A549 treated with dexamethasone at 1 μM for 4 hours (cell line): ENCODE measurements around the gene ACTR10. TPM values are rescaled to one million over a fixed set of nuclear protein-coding genes. Genes with fewer than 3 reads are reported as not detected.

ENCODE experiments used
- total RNA-seq: library from RNA; stranded (reverse); fragments of 200-300 nt; extraction: Qiagen RNA extraction; gene quantifications from 5 replicates; pipeline ENCODE4 v1.2.3, GENCODE V29; 2022

Gene ACTR10
- 41.5 to 51.7 TPM (median 42.7 TPM) in 5 replicates for total RNA-seq

GRCh38 chr14:58199726-58200479 lies at the start of gene ACTR10:
Gene ACTR10, plus strand, starts transcription at chr14:58200149. Its CDS starts 69 bp downstream, at chr14:58200218.

GRCh38 chr14:58152014-58152857 lies 47.7 kb upstream of the ACTR10 start, which contains the start of gene ARMH4:
Gene ARMH4, minus strand, starts transcription at chr14:58152213. Its CDS starts 12,855 bp downstream, at chr14:58139358.

GRCh38 chr14:58244556-58245387 lies 44.8 kb downstream of the ACTR10 start, which contains the start of gene PSMA3:
Gene PSMA3, plus strand, starts transcription at chr14:58244843. Its CDS starts 78 bp downstream, at chr14:58244921.

Other genes starting within 250 kb of the ACTR10 start
- 0.25 to 0.71 TPM (median 0.52 TPM) in 5 replicates for gene ARMH4, start 47.9 kb upstream of the ACTR10 start, total RNA-seq
- gene PSMA3, start 44.7 kb downstream of the ACTR10 start, total RNA-seq, result 169 to 251 TPM (median 187 TPM) in 5 replicates
- gene ARID4A, start 98.4 kb downstream of the ACTR10 start, total RNA-seq, result 3.2 to 6.9 TPM (median 5.6 TPM) in 5 replicates
- not detected in 5 replicates for gene TOMM20L, start 195.8 kb downstream of the ACTR10 start, total RNA-seq
- 62.4 to 87.2 TPM (median 72.6 TPM) in 5 replicates for gene TIMM9, start 227.4 kb downstream of the ACTR10 start, total RNA-seq
- 5.6 to 10.2 TPM (median 8.8 TPM) in 5 replicates for gene KIAA0586, start 227.6 kb downstream of the ACTR10 start, total RNA-seq